T1000 (cell line): ENCODE data around the gene IZUMO2.
"Not testable (repeated sequence)": the region's sequence is repeated elsewhere in the genome, so short reads cannot be mapped to it uniquely, and the experiment has no call there.

Experiments used
- DNase-seq: peaks from one replicate; lab custom pipeline; 2025; ENCODE audit warnings: mixed read lengths; lab: John Stamatoyannopoulos, UW

Gene IZUMO2

GRCh38 chr19:50184196-50184595 is 21.1 kb upstream of the IZUMO2 start:
- no peak for DNase-seq

GRCh38 chr19:50181121-50181520 is 18.0 kb upstream of the IZUMO2 start:
- no peak for DNase-seq

- DNase-seq: no peak
Measured at GRCh38 chr19:50178859-50179537, 15.9 kb upstream of the IZUMO2 start.

GRCh38 chr19:50178320-50178719 is 15.2 kb upstream of the IZUMO2 start:
- no peak for DNase-seq

- no peak for DNase-seq
Measured at GRCh38 chr19:50176775-50177174, 13.7 kb upstream of the IZUMO2 start.

- no peak for DNase-seq
Measured at GRCh38 chr19:50175924-50176323, 12.8 kb upstream of the IZUMO2 start.

GRCh38 chr19:50174100-50174793 is 11.2 kb upstream of the IZUMO2 start:
- DNase-seq: no peak

- no peak for DNase-seq
Measured at GRCh38 chr19:50173127-50173526, 10.0 kb upstream of the IZUMO2 start.

GRCh38 chr19:50172726-50173125 is 9.6 kb upstream of the IZUMO2 start:
- DNase-seq: no peak

- DNase-seq: no peak
Measured at GRCh38 chr19:50171752-50172151, 8.7 kb upstream of the IZUMO2 start.

GRCh38 chr19:50167314-50167721 is 4.2 kb upstream of the IZUMO2 start:
- no peak for DNase-seq

GRCh38 chr19:50159078-50159477 is 4.0 kb downstream of the IZUMO2 start:
- no peak for DNase-seq

- no peak for DNase-seq
Measured at GRCh38 chr19:50158577-50158976, 4.5 kb downstream of the IZUMO2 start.

- DNase-seq: no peak
Measured at GRCh38 chr19:50155520-50156109, 7.5 kb downstream of the IZUMO2 start.

GRCh38 chr19:50154529-50154928 is 8.6 kb downstream of the IZUMO2 start:
- no peak for DNase-seq

GRCh38 chr19:50152578-50152977 is 10.5 kb downstream of the IZUMO2 start:
- DNase-seq: no peak

- no peak for DNase-seq
Measured at GRCh38 chr19:50148528-50148927, 14.6 kb downstream of the IZUMO2 start.

- peak; percentile 12 for DNase-seq
Measured at GRCh38 chr19:50147462-50148423, 15.3 kb downstream of the IZUMO2 start.

GRCh38 chr19:50141921-50142320 is 21.2 kb downstream of the IZUMO2 start:
- DNase-seq: not testable (repeated sequence)

- DNase-seq: not testable (repeated sequence)
Measured at GRCh38 chr19:50140118-50140845, 22.8 kb downstream of the IZUMO2 start.

GRCh38 chr19:50136603-50137365 is 26.3 kb downstream of the IZUMO2 start:
- DNase-seq: not testable (repeated sequence)
